Body of pancreas (tissue), 4 donors: ENCODE measurements around the gene RTN4RL2. TPM values are rescaled to one million over a fixed set of nuclear protein-coding genes. Genes with fewer than 3 reads are reported as not detected.

Experiments used
- ATAC-seq: fragments of 150-250 bp; one replicate; pipeline ENCODE4 v1.9.1; 2016
- DNase-seq, 4 donors: peaks; one replicate each; pipeline ENCODE4 v3.0.0-alpha.2; 2019
- H3K27ac ChIP-seq, 4 donors: fragments of 200-600 bp; sonication (generic); 1 replicate in 3 of 4; 2 replicates in 1 of 4; pipeline versions ENCODE4 v1.5.1 to v1.6.1; 2016 to 2019; ENCODE audit warnings: mild to moderate bottlenecking in 1 of 4, mixed read lengths in 1 of 4, moderate library complexity in 1 of 4
- H3K27me3 ChIP-seq, 2 donors: fragments of 200-600 bp; sonication (generic); one replicate each; pipeline ENCODE4 v1.6.0; 2016; ENCODE audit warnings: mild to moderate bottlenecking in 1 of 2
- H3K36me3 ChIP-seq, 2 donors: fragments of 200-600 bp; sonication (generic); replicated peaks in 1 of 2; 2 replicates each; pipeline ENCODE4 v1.5.1; 2016; ENCODE audit warnings: low read depth in 2 of 2; ENCODE audit not compliant: insufficient read depth in 1 of 2
- H3K4me1 ChIP-seq: fragments of 200-600 bp; sonication (generic); one replicate; pipeline ENCODE4 v1.6.0; 2016
- H3K4me3 ChIP-seq, 2 donors: fragments of 200-600 bp; sonication (generic); 1 replicate in 1 of 2; 2 replicates in 1 of 2; pipeline ENCODE4 v1.5.1; 2016 to 2019
- H3K9me3 ChIP-seq, 3 donors: fragments of 200-600 bp; sonication (generic); 1 replicate in 2 of 3; 2 replicates in 1 of 3; pipeline ENCODE4 v1.5.1; 2016
- POLR2A ChIP-seq, 3 donors: fragments of 450-650 bp; IDR thresholded peaks; one replicate each; pipeline ENCODE4 v1.6.1; 2016; ENCODE audit warnings: antibody characterized with exemption in 3 of 3, mild to moderate bottlenecking in 2 of 3
- WGBS, 2 donors: methylation state at CpG; one replicate each; pipeline ENCODE4 v1.1.5; 2017; 5-methylcytosine and 5-hydroxymethylcytosine counted together
- intact Hi-C: fragments of 100-400 bp; cut with DNase I; formaldehyde crosslinking; loops from one replicate; pipeline ENCODE4 v1.15.1; 2023
- small RNA-seq: library from RNA; depleted of rRNA; stranded (forward); fragments of <200 nt; gene quantifications from one replicate; pipeline ENCODE3, GENCODE V24; 2016
- total RNA-seq, 2 donors: library from RNA; depleted of rRNA; stranded (reverse); fragments of >200 nt; gene quantifications; one replicate each; pipeline ENCODE4 v1.1.0, GENCODE V29; 2016
- TF ChIP-seq, protein P1 (sequence below), 7 experiments: fragments of 450-650 bp in 4 of 7; fragments of 200-600 bp in 3 of 7; sonication (generic) in 3 of 7; IDR thresholded peaks; one replicate each; pipeline ENCODE4 v1.5.1; 2016 to 2019; ENCODE audit warnings: antibody characterized with exemption in 7 of 7

Gene RTN4RL2
- total RNA-seq, 2 donors from 2014 or later: 0.99 to 3.4 TPM

- no peak for TF ChIP-seq POLR2A (IDR thresholded peaks at IDR 0.05)
- TF ChIP-seq, protein P1, sequence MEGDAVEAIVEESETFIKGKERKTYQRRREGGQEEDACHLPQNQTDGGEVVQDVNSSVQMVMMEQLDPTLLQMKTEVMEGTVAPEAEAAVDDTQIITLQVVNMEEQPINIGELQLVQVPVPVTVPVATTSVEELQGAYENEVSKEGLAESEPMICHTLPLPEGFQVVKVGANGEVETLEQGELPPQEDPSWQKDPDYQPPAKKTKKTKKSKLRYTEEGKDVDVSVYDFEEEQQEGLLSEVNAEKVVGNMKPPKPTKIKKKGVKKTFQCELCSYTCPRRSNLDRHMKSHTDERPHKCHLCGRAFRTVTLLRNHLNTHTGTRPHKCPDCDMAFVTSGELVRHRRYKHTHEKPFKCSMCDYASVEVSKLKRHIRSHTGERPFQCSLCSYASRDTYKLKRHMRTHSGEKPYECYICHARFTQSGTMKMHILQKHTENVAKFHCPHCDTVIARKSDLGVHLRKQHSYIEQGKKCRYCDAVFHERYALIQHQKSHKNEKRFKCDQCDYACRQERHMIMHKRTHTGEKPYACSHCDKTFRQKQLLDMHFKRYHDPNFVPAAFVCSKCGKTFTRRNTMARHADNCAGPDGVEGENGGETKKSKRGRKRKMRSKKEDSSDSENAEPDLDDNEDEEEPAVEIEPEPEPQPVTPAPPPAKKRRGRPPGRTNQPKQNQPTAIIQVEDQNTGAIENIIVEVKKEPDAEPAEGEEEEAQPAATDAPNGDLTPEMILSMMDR (IDR thresholded peaks at IDR 0.05): no peak
- WGBS, 2 donors: 92 to 94% methylated on average over 4 of the region's 4 CpGs
- ATAC-seq (no peak), DNase-seq (no peak)
- intact Hi-C loops: no loop called here
- no peaks in the 10 kb centered on the region for H3K9me3 ChIP-seq
- peaks cover 6% of the 10 kb centered on the region for H3K4me1 ChIP-seq
- H3K27ac ChIP-seq: no peak overlapping the region
- H3K27me3 ChIP-seq: no peaks in the 10 kb centered on the region
- no peak overlapping the region for H3K4me3 ChIP-seq
- no peaks in the 10 kb centered on the region for H3K36me3 ChIP-seq
Measured at GRCh38 chr11:57523419-57523818, 63.1 kb downstream of the RTN4RL2 start.

Small RNA genes lying within 50 kb of the gene (small RNA-seq; reads per million reads assigned to genes)
- gene RNA5SP341: not detected

Other genes with a start within 250 kb of the RTN4RL2 start
- gene APLNR, start 223.3 kb upstream of the RTN4RL2 start, total RNA-seq: 1 to 10 TPM in 1 of 2 donors, under 1 TPM in 1; 0.66 to 1.3 TPM
- gene TNKS1BP1, start 135.6 kb upstream of the RTN4RL2 start, total RNA-seq: 100 to 1,000 TPM in 1 of 2 donors, 10 to 100 TPM in 1; 83.5 to 115 TPM
- 10 to 100 TPM; 44.2 to 51.9 TPM for gene SSRP1, start 124.6 kb upstream of the RTN4RL2 start, total RNA-seq
- gene P2RX3, start 122.2 kb upstream of the RTN4RL2 start, total RNA-seq: not detected
- not detected for gene PRG3, start 79.4 kb upstream of the RTN4RL2 start, total RNA-seq
- not detected for gene PRG2, start 69.9 kb upstream of the RTN4RL2 start, total RNA-seq
- 10 to 100 TPM; 23.1 to 30.0 TPM for gene SLC43A3, start 33.4 kb upstream of the RTN4RL2 start, total RNA-seq
- 100 to 1,000 TPM in 1 of 2 donors, 10 to 100 TPM in 1; 87.7 to 128 TPM for gene SLC43A1, start 55.2 kb downstream of the RTN4RL2 start, total RNA-seq
- 10 to 100 TPM in 1 of 2 donors, 1 to 10 TPM in 1; 5.6 to 24.4 TPM for gene TIMM10, start 70.2 kb downstream of the RTN4RL2 start, total RNA-seq
- not detected for gene SMTNL1, start 77.1 kb downstream of the RTN4RL2 start, total RNA-seq
- gene UBE2L6, start 107.1 kb downstream of the RTN4RL2 start, total RNA-seq: 10 to 100 TPM in 1 of 2 donors, 1 to 10 TPM in 1; 7.9 to 17.4 TPM
- gene SERPING1, start 137.2 kb downstream of the RTN4RL2 start, total RNA-seq: 100 to 1,000 TPM; 166 to 216 TPM
- under 1 TPM in 1 of 2 donors, not detected in 1; 0.26 TPM for gene YPEL4, start 189.4 kb downstream of the RTN4RL2 start, total RNA-seq
- 1 to 10 TPM; 3.3 to 7.3 TPM for gene CLP1, start 197.2 kb downstream of the RTN4RL2 start, total RNA-seq
- gene ZDHHC5, start 207.6 kb downstream of the RTN4RL2 start, total RNA-seq: 10 to 100 TPM; 17.6 to 48.5 TPM